ENCODE results near the gene ADORA3. TPM values are rescaled to one million over a fixed set of nuclear protein-coding genes. Genes with fewer than 3 reads are reported as not detected.

The ADORA3 gene
- total RNA-seq, 1 experiment from 2014 or later = not detected

DNA sequence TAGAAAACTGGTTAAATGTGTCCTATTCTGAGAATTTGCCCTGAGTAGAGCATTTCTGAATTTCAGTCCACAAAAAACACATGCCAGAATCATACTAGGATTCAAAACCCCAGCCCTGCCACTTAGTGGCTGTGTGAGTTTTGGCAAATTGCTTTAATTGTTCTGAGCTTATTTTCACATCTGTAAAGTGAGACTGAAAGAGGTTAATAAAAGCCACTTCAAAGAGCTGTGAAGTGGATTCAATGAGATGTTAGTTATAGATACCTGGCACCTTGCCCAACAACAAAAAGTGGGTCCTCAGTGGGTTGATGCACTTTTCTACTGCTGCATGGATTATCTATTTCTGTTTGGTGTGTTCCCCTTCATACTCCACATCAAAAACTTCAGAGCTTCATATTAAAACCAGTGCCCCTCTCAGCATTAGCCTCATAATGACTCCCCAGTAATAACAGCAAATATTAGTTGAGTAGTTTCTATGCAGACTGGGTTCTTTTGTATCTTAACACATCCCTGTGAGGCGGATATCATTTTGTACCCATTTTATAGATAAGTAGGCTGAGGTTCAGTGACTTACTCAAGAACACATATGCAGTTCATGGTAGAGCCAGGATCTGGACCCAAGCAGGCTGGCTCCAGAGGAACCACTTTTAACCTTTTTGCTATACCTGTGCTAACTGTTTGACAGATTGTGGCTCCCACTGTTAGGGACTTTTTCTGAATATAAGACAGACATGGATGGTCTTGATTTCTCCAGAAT is 14.2 kb upstream of the ADORA3 start:
- Histone ChIP-seq H3K27me3 (ENCODE audit: control insufficient read depth, insufficient read depth, low read length) (no peaks in the 10 kb centered on the region), H3K9me3 (ENCODE audit: control insufficient read depth, insufficient read depth, low read depth, low read length) (no peaks in the 10 kb centered on the region), H3K27ac (ENCODE audit: low read length) (no peak overlapping the region), H3K4me3 (ENCODE audit: low read depth in 2 of 2, low read length in 2 of 2) (no peak overlapping the region), H3K36me3 (ENCODE audit: control insufficient read depth, insufficient read depth, low read length) (no peaks in the 10 kb centered on the region), H3K4me1 (ENCODE audit: control insufficient read depth, insufficient read depth, low read length) (no peaks in the 10 kb centered on the region)
- CTCF ChIA-PET = interaction anchor here (0.6 kb wide), 1 partner anchor 228 kb away, joined by 5 read pairs; no protein-coding TSS in a partner anchor
- ATAC-seq = no peak
- intact Hi-C loops (cut with micrococcal nuclease; ENCODE audit: unreplicated experiment) = no loop called here
- TF ChIP-seq POLR2AphosphoS5 (IDR thresholded peaks at IDR 0.05; ENCODE audit: low read depth, low read length) (no peak), SIN3A (IDR thresholded peaks at IDR 0.05; ENCODE audit: borderline replicate concordance, insufficient read depth, low read depth, low read length) (no peak), TCF7L2 (IDR thresholded peaks at IDR 0.05; ENCODE audit: low read depth, low read length) (no peak)
- TF ChIP-seq, protein P1, sequence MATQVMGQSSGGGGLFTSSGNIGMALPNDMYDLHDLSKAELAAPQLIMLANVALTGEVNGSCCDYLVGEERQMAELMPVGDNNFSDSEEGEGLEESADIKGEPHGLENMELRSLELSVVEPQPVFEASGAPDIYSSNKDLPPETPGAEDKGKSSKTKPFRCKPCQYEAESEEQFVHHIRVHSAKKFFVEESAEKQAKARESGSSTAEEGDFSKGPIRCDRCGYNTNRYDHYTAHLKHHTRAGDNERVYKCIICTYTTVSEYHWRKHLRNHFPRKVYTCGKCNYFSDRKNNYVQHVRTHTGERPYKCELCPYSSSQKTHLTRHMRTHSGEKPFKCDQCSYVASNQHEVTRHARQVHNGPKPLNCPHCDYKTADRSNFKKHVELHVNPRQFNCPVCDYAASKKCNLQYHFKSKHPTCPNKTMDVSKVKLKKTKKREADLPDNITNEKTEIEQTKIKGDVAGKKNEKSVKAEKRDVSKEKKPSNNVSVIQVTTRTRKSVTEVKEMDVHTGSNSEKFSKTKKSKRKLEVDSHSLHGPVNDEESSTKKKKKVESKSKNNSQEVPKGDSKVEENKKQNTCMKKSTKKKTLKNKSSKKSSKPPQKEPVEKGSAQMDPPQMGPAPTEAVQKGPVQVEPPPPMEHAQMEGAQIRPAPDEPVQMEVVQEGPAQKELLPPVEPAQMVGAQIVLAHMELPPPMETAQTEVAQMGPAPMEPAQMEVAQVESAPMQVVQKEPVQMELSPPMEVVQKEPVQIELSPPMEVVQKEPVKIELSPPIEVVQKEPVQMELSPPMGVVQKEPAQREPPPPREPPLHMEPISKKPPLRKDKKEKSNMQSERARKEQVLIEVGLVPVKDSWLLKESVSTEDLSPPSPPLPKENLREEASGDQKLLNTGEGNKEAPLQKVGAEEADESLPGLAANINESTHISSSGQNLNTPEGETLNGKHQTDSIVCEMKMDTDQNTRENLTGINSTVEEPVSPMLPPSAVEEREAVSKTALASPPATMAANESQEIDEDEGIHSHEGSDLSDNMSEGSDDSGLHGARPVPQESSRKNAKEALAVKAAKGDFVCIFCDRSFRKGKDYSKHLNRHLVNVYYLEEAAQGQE (IDR thresholded peaks at IDR 0.05; ENCODE audit: insufficient read depth in 1 of 2, low read depth in 2 of 2, low read length in 1 of 2) = no peak
- TF ChIP-seq, protein P2, sequence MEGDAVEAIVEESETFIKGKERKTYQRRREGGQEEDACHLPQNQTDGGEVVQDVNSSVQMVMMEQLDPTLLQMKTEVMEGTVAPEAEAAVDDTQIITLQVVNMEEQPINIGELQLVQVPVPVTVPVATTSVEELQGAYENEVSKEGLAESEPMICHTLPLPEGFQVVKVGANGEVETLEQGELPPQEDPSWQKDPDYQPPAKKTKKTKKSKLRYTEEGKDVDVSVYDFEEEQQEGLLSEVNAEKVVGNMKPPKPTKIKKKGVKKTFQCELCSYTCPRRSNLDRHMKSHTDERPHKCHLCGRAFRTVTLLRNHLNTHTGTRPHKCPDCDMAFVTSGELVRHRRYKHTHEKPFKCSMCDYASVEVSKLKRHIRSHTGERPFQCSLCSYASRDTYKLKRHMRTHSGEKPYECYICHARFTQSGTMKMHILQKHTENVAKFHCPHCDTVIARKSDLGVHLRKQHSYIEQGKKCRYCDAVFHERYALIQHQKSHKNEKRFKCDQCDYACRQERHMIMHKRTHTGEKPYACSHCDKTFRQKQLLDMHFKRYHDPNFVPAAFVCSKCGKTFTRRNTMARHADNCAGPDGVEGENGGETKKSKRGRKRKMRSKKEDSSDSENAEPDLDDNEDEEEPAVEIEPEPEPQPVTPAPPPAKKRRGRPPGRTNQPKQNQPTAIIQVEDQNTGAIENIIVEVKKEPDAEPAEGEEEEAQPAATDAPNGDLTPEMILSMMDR (IDR thresholded peaks at IDR 0.05) = no peak
- DNase-seq (ENCODE audit: low read depth, low spot score) = no peak
- BruUV-seq (replicated peaks) = no TSS peak
- in situ Hi-C loops (cut with HindIII; ENCODE audit: low pct_unique_long_range_greater_than_20kb, low sequenced_read_pairs) = no loop called here
- POLR2A ChIA-PET = interaction anchor here (0.5 to 0.6 kb wide), 3 partner anchors 92 to 617 kb away, joined by 3 to 5 read pairs (median 4); partner anchors contain the start of gene RAP1A

DNA sequence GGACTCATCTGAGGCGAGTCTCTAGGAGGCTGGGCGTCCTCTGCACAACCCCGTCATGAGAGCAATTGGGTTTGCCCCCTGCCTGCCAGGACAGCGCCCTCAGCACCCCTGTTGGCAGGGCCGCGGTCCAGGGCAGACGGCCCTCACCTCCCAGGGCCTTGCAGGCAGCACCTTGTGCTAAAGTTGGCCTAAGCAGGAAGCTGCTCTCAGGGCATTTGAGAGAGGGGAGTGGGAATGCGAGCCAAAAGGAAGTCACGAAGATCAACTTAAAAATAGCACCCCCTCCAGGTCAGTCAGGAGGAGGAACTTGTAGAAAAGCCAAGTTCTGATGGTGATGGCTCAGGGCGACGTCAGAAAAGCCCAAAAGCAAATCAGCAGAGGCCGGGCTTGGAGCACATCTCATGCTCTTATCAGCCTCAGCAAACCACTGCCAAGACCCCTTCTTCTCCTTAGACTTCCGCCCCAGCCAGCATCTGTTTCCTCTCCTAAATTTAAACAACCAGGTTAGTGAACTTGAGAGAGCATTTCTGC is 12.6 kb upstream of the ADORA3 start:
- H3K27ac ChIP-seq (ENCODE audit: low read length) = no peak overlapping the region
- no peaks in the 10 kb centered on the region for H3K27me3 ChIP-seq (ENCODE audit: control insufficient read depth, insufficient read depth, low read length)
- intact Hi-C loops (cut with micrococcal nuclease; ENCODE audit: unreplicated experiment) = no loop called here
- DNase-seq (ENCODE audit: low read depth, low spot score) = no peak
- no peaks in the 10 kb centered on the region for H3K36me3 ChIP-seq (ENCODE audit: control insufficient read depth, insufficient read depth, low read length)
- BruUV-seq (replicated peaks) = no TSS peak
- no peak for ATAC-seq
- no peak overlapping the region for H3K4me3 ChIP-seq (ENCODE audit: low read depth in 2 of 2, low read length in 2 of 2)
- CTCF ChIA-PET = no interaction called here
- in situ Hi-C loops (cut with HindIII; ENCODE audit: low pct_unique_long_range_greater_than_20kb, low sequenced_read_pairs) = no loop called here
- TF ChIP-seq POLR2AphosphoS5 (IDR thresholded peaks at IDR 0.05; ENCODE audit: low read depth, low read length) = no peak
- TF ChIP-seq, protein P1 (IDR thresholded peaks at IDR 0.05; ENCODE audit: insufficient read depth in 1 of 2, low read depth in 2 of 2, low read length in 1 of 2) = no peak
- TF ChIP-seq TCF7L2 (IDR thresholded peaks at IDR 0.05; ENCODE audit: low read depth, low read length) = no peak
- TF ChIP-seq SIN3A (IDR thresholded peaks at IDR 0.05; ENCODE audit: borderline replicate concordance, insufficient read depth, low read depth, low read length) = no peak
- TF ChIP-seq, protein P2 (IDR thresholded peaks at IDR 0.05) = no peak
- POLR2A ChIA-PET = no interaction called here
- H3K9me3 ChIP-seq (ENCODE audit: control insufficient read depth, insufficient read depth, low read depth, low read length) = no peaks in the 10 kb centered on the region
- H3K4me1 ChIP-seq (ENCODE audit: control insufficient read depth, insufficient read depth, low read length) = no peaks in the 10 kb centered on the region

Data from Panc1 (cell line).